Brain microvascular endothelial cell (primary cell): ENCODE measurements around the gene SPAG7.

Source experiments
- DNase-seq: peaks from one replicate; pipeline ENCODE4 v3.0.0-alpha.2; 2020
- H3K27ac ChIP-seq: fragments of 250-450 bp; sonication (Bioruptor Pico); 2 replicates; pipeline ENCODE4 v1.5.1; 2020; ENCODE audit warnings: mild to moderate bottlenecking, moderate library complexity
- H3K27me3 ChIP-seq: fragments of 250-450 bp; sonication (Bioruptor Pico); replicated peaks from 2 replicates; pipeline ENCODE4 v1.5.1; 2020; ENCODE audit warnings: mild to moderate bottlenecking
- H3K36me3 ChIP-seq: fragments of 250-450 bp; sonication (Bioruptor Pico); replicated peaks from 2 replicates; pipeline ENCODE4 v1.5.1; 2020; ENCODE audit warnings: mild to moderate bottlenecking
- H3K4me3 ChIP-seq: 2 replicates; pipeline ENCODE4 v1.5.1; 2011; ENCODE audit warnings: low read depth, mild to moderate bottlenecking, control low read depth, low read length, moderate library complexity
- CTCF ChIP-seq: IDR thresholded peaks from 2 replicates; pipeline ENCODE4 v1.5.1; 2011; ENCODE audit warnings: low read depth, mild to moderate bottlenecking, moderate library complexity, low read length, control low read depth, inconsistent platforms; ENCODE audit errors: missing control alignments
- in situ Hi-C: cut with HindIII; loops from 2 replicates; pipeline ENCODE4 v1.10.0; 2017; ENCODE audit warnings: low sequenced_read_pairs, low pct_ligation_motif_present

The SPAG7 gene

GRCh38 chr17:4944163-4944553, 23.5 kb downstream of the SPAG7 start:
- no peak for TF ChIP-seq CTCF
- in situ Hi-C loops: no loop called here
- Histone ChIP-seq H3K36me3 (peaks cover 57% of the 10 kb centered on the region), H3K4me3 (no peak overlapping the region), H3K27me3 (no peaks in the 10 kb centered on the region), H3K27ac (peak overlapping the region; percentile 87)
- no peak for DNase-seq

- H3K27ac ChIP-seq: peak overlapping the region; percentile 87
- no peaks in the 10 kb centered on the region for H3K27me3 ChIP-seq
- TF ChIP-seq CTCF: no peak
- DNase-seq: no peak
- H3K4me3 ChIP-seq: no peak overlapping the region
- in situ Hi-C loops: no loop called here
- H3K36me3 ChIP-seq: peaks cover 59% of the 10 kb centered on the region
Measured at GRCh38 chr17:4942760-4943508, 24.7 kb downstream of the SPAG7 start.

GRCh38 chr17:4941319-4941610, 26.4 kb downstream of the SPAG7 start:
- Histone ChIP-seq H3K27me3 (no peaks in the 10 kb centered on the region), H3K4me3 (peak overlapping the region; percentile 85), H3K36me3 (peaks cover 54% of the 10 kb centered on the region), H3K27ac (no peak overlapping the region)
- TF ChIP-seq CTCF: no peak
- in situ Hi-C loops: no loop called here
- DNase-seq: no peak

GRCh38 chr17:4940555-4941318, 26.9 kb downstream of the SPAG7 start:
- TF ChIP-seq CTCF: no peak
- peak overlapping the region; percentile 85 for H3K4me3 ChIP-seq
- no peaks in the 10 kb centered on the region for H3K27me3 ChIP-seq
- H3K36me3 ChIP-seq: peaks cover 49% of the 10 kb centered on the region
- DNase-seq: no peak
- peak overlapping the region; percentile 89 for H3K27ac ChIP-seq
- in situ Hi-C loops: no loop called here

- DNase-seq: peak; percentile 99
- in situ Hi-C loops: no loop called here
- Histone ChIP-seq H3K36me3 (peaks cover 41% of the 10 kb centered on the region), H3K4me3 (peak within 1 kb of the TSS; percentile 85), H3K27ac (peak within 1 kb of the TSS; percentile 89), H3K27me3 (no peaks in the 10 kb centered on the region)
- TF ChIP-seq CTCF: no peak
Measured at GRCh38 chr17:4939796-4940554, 27.6 kb downstream of the SPAG7 start, which contains the start of the genes RNF167 and SLC25A11. RNF167 (plus strand) TSS chr17:4940268; CDS start chr17:4940910, 642 bp downstream. SLC25A11 (minus strand) TSS chr17:4940046; CDS start chr17:4939910, 136 bp downstream.
